Subcutaneous adipose tissue (tissue), 4 donors: ENCODE measurements around the gene SLC44A1. TPM values are rescaled to one million over a fixed set of nuclear protein-coding genes. Genes with fewer than 3 reads are reported as not detected.

Experiments used
- total RNA-seq, 4 donors: library from RNA; depleted of rRNA; stranded (reverse); fragments of >200 nt; gene quantifications; one replicate each; pipeline ENCODE4 v1.1.0, GENCODE V29; 2016
- TF ChIP-seq, protein P1 (sequence below): fragments of 450-650 bp; IDR thresholded peaks from one replicate; pipeline ENCODE4 v1.5.1; 2016; ENCODE audit warnings: low read depth, mild to moderate bottlenecking, control low read depth, antibody characterized with exemption, moderate library complexity

Gene SLC44A1
- total RNA-seq, 4 donors from 2014 or later: 48.2 to 85.5 (median 53.4) TPM

DNA sequence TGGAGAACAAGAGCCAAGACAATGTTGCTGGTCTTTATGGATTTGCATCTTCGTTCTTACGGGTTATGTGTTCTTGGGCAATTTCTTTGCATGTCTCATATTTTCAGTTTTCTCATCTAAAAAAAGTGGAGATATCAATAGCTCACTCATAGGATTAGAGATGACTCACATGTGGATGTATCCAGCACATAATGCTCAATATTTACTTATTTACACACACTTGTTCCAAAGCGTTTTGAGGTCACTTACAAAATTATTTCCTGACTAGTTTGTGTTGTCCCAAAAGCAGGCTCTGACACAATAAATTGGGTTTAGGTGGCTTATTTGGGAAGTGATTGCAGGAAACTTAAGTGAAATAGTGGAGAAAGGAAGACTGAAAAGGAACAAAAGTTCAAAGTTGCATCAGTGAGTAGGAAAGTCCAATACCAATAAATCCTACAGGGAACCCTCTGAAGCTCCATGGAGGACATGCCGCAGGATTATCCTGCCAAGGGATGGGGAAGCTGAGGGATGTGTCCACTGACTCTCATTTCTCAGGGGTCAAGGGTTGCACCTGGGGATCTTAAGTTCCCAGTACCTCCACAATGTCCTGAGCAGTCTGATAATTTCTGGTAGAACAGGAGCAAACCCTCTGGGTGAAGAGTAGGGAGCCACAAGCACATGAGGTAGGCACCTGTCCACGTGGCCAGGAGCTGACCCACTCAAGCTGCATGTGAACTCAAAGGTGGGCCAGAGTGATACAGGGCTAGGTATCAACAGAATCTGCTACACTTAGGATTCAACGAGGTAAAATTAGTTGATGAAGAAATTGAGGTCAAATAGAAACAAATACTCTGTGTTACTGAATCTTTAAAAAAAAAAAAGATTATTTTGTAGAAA lies 37.4 kb upstream of the SLC44A1 start:
- TF ChIP-seq, protein P1, sequence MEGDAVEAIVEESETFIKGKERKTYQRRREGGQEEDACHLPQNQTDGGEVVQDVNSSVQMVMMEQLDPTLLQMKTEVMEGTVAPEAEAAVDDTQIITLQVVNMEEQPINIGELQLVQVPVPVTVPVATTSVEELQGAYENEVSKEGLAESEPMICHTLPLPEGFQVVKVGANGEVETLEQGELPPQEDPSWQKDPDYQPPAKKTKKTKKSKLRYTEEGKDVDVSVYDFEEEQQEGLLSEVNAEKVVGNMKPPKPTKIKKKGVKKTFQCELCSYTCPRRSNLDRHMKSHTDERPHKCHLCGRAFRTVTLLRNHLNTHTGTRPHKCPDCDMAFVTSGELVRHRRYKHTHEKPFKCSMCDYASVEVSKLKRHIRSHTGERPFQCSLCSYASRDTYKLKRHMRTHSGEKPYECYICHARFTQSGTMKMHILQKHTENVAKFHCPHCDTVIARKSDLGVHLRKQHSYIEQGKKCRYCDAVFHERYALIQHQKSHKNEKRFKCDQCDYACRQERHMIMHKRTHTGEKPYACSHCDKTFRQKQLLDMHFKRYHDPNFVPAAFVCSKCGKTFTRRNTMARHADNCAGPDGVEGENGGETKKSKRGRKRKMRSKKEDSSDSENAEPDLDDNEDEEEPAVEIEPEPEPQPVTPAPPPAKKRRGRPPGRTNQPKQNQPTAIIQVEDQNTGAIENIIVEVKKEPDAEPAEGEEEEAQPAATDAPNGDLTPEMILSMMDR: no peak

DNA sequence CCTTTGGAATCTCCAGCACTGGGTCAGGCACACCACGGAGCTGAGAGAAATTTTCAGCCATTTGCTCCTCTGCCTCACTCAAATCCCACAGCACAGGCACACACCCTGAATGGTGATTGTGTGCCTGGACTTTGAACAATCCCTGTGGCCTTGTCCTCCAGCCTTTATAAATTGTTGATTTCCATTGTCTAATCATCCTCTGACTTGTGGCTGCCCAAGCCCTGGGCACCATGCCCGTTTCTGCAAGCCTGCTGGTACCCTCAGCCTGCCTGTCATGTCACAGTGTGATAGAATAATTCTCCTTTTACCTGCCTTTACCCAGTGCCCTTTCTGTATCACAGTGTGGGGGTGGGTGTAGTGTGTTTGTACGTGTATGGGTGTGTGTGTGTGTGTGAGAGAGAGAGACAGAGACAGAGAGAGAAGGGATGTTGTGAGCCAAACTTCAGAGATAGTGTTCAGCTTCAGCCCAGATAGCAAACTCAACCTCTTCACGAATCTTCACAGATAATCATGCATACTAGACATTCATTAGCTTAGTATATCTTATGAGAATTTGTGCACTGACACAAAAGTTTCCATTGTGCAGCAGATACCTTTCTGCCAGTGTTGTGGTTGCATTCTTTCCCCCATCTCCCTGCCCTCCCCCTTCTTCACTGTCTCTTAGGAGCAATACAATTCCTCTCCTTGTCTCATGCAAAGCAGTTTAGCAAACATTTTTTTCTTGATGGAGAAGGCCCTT lies 27.8 kb upstream of the SLC44A1 start:
- TF ChIP-seq, protein P1: no peak

- TF ChIP-seq, protein P1: no peak
Measured at GRCh38 chr9:105218673-105219072, 25.8 kb upstream of the SLC44A1 start.

DNA sequence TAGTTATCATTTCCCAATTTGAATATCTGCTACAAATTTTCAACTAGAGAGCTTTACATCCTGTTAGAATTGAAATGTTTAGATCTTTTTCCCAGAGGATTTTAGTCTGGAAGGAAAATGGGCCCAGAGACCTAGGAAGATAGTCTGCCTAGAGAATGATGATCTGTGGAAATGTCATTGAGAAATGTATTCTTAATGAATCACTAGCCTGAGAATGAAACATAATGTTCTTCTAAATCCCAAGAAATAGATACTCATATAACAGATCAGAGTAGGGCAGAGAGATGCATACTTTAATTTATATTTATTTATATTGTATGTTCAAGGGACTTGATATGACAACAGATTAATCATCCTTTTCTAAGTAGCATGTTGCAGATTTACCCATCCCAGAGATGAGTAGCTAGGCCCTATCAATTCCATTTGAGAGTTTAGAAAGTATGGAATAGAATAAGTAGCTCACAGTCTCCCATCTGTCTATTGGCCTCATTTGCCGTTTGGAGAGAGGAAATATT lies 25.1 kb upstream of the SLC44A1 start:
- TF ChIP-seq, protein P1: no peak

- TF ChIP-seq, protein P1: no peak
Measured at GRCh38 chr9:105220451-105220850, 24.0 kb upstream of the SLC44A1 start.

DNA sequence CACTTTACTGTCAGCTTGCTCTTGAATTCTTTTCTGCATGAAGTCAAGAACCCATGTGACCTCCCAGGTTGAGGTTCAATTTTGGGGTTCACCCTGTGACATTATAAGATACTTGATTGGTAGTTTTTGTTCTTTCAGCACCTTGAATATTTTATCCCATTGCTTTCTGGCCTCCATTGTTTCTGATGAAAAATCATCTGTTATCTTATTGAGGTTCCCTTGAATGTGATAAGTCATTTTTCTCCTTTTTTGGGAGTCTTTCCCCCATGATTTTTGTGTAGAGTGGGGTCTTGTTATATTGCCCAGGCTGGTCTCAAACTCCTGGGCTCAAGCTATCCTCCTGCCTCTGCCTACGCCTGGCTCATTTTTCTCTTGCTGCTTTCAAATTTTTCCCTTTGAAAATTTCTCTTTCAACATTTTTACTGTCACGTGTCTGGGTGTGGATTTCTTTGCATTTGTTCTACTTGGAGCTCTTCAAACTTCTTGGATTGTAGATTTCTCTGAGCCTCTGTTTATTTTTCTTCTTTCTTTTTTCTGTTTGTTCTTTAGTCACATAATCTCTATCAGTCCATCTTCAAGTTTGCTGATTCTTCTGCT lies 20.8 kb upstream of the SLC44A1 start:
- TF ChIP-seq, protein P1: no peak

DNA sequence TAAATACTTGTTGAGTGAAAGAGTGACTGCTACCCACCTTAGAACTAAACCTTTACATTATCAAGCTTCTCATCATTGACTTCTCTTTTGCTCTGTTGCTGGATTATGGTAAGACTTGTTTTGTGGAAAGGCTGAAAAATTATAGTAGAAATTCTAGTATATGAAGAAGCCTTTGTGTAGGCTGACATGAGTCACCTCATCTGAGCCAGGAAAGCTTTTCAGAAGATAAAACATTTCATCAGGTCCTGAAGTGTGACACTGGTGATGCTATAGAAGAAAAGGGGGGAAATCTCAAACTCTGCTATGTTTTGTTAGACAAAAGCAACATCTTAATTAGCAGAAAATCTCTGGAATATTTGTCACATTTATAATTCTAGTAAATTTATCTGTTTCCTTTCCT lies 18.4 kb upstream of the SLC44A1 start:
- TF ChIP-seq, protein P1: no peak
